Measurements from ENCODE around the gene MORN5. TPM values are rescaled to one million over a fixed set of nuclear protein-coding genes. Genes with fewer than 3 reads are reported as not detected.

The MORN5 gene
- total RNA-seq, 6 donors from 2014 or later = 3.5 to 33.5 (median 10.5) TPM; not detected in 1

DNA sequence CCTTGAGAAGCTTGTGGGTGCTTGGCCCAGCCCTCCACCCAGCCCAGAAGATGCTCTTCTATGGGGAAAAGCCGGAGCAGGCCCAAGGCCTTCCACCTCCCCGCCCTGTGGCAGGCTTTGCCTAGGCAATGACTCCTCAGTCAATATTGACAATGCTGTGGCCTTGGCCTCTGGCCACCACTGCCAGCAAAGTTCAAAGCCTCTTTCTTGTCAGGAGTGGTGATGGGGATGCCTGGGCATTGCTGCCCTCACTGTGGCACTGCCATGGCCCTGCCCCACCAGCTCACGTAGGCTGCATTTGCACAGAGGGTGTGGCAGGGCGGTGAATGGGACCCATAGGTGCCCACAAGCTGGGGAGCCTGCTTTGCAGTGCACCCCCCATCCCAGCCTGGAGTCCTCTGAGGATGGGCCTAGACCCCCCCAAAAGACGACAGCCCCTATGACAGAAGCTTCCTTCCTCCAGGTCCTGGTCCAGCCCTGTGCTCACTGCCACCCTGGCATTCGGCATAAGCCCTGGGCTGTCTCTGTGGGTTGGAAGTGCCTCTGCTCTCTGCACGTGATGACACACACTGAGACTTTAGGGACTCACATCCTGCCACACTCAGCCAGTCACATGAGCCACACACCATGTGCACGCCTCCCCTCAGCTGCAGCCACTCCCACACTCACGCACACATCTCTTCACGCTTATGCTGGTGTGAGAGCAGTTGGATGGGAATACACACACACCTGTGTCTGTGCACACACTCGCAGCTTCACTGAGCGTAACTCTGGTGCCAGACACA is 31.1 kb downstream of the MORN5 start:
- no peak for TF ChIP-seq POLR2A (IDR thresholded peaks at IDR 0.05)
- TF ChIP-seq POLR2AphosphoS5 (IDR thresholded peaks at IDR 0.05) = no peak
- no peak for TF ChIP-seq EP300 (IDR thresholded peaks at IDR 0.05)
- TF ChIP-seq, protein P1, sequence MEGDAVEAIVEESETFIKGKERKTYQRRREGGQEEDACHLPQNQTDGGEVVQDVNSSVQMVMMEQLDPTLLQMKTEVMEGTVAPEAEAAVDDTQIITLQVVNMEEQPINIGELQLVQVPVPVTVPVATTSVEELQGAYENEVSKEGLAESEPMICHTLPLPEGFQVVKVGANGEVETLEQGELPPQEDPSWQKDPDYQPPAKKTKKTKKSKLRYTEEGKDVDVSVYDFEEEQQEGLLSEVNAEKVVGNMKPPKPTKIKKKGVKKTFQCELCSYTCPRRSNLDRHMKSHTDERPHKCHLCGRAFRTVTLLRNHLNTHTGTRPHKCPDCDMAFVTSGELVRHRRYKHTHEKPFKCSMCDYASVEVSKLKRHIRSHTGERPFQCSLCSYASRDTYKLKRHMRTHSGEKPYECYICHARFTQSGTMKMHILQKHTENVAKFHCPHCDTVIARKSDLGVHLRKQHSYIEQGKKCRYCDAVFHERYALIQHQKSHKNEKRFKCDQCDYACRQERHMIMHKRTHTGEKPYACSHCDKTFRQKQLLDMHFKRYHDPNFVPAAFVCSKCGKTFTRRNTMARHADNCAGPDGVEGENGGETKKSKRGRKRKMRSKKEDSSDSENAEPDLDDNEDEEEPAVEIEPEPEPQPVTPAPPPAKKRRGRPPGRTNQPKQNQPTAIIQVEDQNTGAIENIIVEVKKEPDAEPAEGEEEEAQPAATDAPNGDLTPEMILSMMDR (IDR thresholded peaks at IDR 0.05) = no peak
- no peaks in the 10 kb centered on the region for H3K27me3 ChIP-seq
- no peaks in the 10 kb centered on the region for H3K36me3 ChIP-seq
- no peak overlapping the region for H3K27ac ChIP-seq
- H3K9me3 ChIP-seq = no peaks in the 10 kb centered on the region
- 74 to 76% methylated on average over 10 to 12 of the region's 12 CpGs for WGBS, 2 donors
- DNase-seq (peak in 1 of 2 donors; percentile 64), ATAC-seq (ENCODE audit: low FRiP score in 2 of 2) (no peak)
- no peaks in the 10 kb centered on the region for H3K4me1 ChIP-seq
- H3K4me3 ChIP-seq = no peak overlapping the region

DNA sequence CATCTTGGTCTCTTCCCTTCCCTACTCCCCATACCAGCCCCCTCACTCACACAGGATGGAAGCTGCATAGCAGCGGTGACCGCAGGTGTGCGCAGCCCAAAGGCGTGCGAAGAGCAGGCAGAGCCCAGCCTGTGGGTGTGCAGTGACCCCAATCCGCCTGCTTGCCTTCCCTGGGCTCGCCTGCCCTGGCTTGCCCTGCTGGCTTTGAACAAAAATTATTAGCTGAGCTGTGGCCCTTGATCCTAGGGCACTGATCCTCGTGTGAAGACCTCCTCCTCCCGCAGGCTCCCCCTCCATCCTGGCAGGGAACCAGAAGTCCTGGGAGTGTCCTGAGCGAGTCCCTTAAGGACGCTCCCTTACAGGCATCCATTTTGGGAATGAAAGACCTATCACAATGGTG is 31.9 kb downstream of the MORN5 start:
- Histone ChIP-seq H3K27ac (no peak overlapping the region), H3K36me3 (no peaks in the 10 kb centered on the region), H3K4me3 (no peak overlapping the region), H3K27me3 (no peaks in the 10 kb centered on the region), H3K9me3 (no peaks in the 10 kb centered on the region), H3K4me1 (no peaks in the 10 kb centered on the region)
- ATAC-seq (ENCODE audit: low FRiP score in 2 of 2) = peak in 1 of 2 donors; percentile 5
- no peak for TF ChIP-seq POLR2A (IDR thresholded peaks at IDR 0.05)
- no peak for TF ChIP-seq EP300 (IDR thresholded peaks at IDR 0.05)
- TF ChIP-seq, protein P1 (IDR thresholded peaks at IDR 0.05) = no peak
- TF ChIP-seq POLR2AphosphoS5 (IDR thresholded peaks at IDR 0.05) = no peak
- WGBS, 2 donors = 72 to 73% methylated on average over 10 to 11 of the region's 11 CpGs
- DNase-seq = peak in 1 of 2 donors; percentile 52

DNA sequence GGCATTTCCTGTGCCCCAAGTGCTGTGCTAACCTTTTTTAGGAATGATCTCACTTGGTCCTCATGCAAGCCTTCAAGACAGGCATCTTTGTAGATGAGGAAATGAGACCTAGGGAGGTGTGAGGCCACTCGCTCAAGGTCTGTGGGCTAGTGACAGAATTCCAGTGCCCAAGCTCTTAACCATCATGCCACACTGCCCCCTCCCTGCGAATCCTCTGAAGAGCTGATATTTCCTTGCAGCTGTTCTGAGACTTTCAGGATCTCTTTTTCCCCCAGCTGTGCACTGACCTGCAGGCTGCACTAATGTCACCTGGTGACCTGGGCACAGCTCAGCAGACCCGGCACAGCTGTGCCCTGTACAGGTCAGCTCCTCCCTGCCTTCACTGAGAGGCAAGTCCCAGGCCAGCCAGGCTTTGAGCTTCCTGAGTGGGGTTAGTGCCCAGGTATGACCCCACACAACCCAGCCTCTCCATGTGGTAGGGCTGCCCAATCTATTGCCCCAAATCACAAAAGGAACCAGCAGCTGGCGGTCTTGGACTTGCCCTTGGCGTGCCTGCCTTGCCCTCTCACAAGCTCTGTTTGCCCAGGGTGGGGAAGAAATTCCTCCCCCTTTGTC is 32.7 kb downstream of the MORN5 start:
- ATAC-seq (ENCODE audit: low FRiP score in 2 of 2) = peak in 1 of 2 donors; percentile 18
- DNase-seq = no peak
- WGBS, 2 donors = 55 to 84% methylated on average over 2 to 5 of the region's 5 CpGs
- Histone ChIP-seq H3K4me3 (no peak overlapping the region), H3K27me3 (no peaks in the 10 kb centered on the region), H3K4me1 (no peaks in the 10 kb centered on the region), H3K27ac (no peak overlapping the region), H3K36me3 (no peaks in the 10 kb centered on the region), H3K9me3 (no peaks in the 10 kb centered on the region)
- TF ChIP-seq EP300 (IDR thresholded peaks at IDR 0.05) (no peak), POLR2AphosphoS5 (IDR thresholded peaks at IDR 0.05) (no peak), POLR2A (IDR thresholded peaks at IDR 0.05) (no peak)
- TF ChIP-seq, protein P1 (IDR thresholded peaks at IDR 0.05) = no peak

DNA sequence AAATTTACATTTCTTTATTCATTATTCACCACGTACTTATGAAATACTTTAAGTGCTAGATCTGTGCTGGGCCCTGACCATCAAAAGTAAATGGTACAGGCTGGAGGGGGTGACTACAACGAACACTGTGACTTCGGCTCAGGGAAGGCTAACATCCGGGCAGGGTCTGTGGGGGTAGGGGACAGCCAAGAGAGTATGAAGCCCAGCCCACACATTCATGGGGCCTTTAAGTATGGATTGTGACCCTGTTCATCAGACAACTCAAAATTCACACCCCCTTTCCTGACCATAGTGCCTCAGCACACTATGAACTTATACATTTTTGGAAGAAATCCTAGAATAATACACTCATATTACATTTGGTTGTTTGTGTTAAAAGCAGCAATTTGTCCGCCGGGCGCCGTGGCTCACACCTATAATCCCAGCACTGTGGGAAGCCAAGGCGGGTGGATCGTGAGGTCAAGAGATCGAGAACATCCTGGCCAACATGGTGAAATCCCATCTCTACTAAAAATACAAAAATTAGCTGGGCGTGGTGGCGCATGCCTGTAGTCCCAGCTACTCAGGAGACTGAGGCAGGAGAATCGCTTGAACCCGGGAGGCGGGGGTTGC is 33.3 kb downstream of the MORN5 start:
- WGBS, 2 donors = 78 to 79% methylated on average over 15 to 16 of the region's 16 CpGs
- no peak for TF ChIP-seq EP300 (IDR thresholded peaks at IDR 0.05)
- Histone ChIP-seq H3K4me3 (no peak overlapping the region), H3K9me3 (no peaks in the 10 kb centered on the region), H3K27ac (no peak overlapping the region), H3K27me3 (no peaks in the 10 kb centered on the region), H3K36me3 (no peaks in the 10 kb centered on the region), H3K4me1 (no peaks in the 10 kb centered on the region)
- ATAC-seq (ENCODE audit: low FRiP score in 2 of 2) (no peak), DNase-seq (no peak)

DNA sequence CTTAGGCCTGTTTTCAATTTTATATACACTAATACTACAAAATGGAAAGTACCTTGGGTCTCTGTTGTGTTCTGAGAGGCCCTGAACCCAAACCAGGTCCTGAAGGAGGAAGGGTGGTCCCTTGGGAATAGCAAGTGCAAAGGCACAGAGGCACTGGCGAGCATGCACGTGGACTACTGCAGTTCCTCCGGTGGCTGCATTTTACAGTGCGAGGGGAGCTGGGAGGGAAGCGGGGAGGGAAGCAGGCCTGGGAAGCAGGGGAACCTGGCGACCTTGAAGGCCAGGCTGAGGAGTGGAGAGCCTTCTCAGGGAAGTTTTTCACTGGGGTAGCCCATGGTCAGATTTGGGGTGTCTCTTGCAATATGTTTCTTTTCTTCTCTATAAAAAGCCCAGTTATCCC is 33.9 kb downstream of the MORN5 start:
- Histone ChIP-seq H3K4me3 (no peak overlapping the region), H3K4me1 (no peaks in the 10 kb centered on the region), H3K9me3 (no peaks in the 10 kb centered on the region), H3K27ac (no peak overlapping the region), H3K27me3 (no peaks in the 10 kb centered on the region), H3K36me3 (no peaks in the 10 kb centered on the region)
- TF ChIP-seq POLR2A (IDR thresholded peaks at IDR 0.05) = no peak
- TF ChIP-seq, protein P1 (IDR thresholded peaks at IDR 0.05) = no peak
- no peak for TF ChIP-seq POLR2AphosphoS5 (IDR thresholded peaks at IDR 0.05)
- TF ChIP-seq EP300 (IDR thresholded peaks at IDR 0.05) = no peak
- ATAC-seq (ENCODE audit: low FRiP score in 2 of 2) (no peak), DNase-seq (no peak)
- 79 to 93% methylated on average over 6 of the region's 6 CpGs for WGBS, 2 donors
